NOMO-1 treated with DMSO at 0.1 percent for 48 hours (cell line): Measurements from ENCODE around the gene ID2.
"Not testable (repeated sequence)": the region's sequence is repeated elsewhere in the genome, so short reads cannot be mapped to it uniquely, and the experiment has no call there.

Source experiments
- DNase-seq: peaks from one replicate; lab custom pipeline; 2025; ENCODE audit not compliant: unreplicated experiment; lab: John Stamatoyannopoulos, UW

Gene ID2

DNA sequence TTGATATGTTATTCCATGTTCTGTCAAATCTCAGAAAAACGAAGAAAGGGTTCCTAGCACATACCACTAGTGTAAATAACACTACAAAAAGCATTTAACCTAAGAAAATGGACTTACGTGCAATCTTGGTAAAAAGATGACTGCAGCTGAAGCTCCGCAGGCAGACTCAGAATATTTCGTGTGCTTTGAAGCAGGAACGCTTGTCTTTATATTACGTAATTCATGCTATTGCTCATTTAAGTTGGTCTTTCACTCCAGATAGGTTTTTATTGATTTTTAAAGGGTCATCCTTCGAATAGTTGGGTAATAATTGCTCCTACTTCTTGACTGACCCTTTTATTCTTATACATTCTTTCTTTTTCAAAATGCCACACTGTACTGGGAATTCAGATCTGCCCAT, 44.0 kb downstream of the ID2 start:
- no peak for DNase-seq

DNA sequence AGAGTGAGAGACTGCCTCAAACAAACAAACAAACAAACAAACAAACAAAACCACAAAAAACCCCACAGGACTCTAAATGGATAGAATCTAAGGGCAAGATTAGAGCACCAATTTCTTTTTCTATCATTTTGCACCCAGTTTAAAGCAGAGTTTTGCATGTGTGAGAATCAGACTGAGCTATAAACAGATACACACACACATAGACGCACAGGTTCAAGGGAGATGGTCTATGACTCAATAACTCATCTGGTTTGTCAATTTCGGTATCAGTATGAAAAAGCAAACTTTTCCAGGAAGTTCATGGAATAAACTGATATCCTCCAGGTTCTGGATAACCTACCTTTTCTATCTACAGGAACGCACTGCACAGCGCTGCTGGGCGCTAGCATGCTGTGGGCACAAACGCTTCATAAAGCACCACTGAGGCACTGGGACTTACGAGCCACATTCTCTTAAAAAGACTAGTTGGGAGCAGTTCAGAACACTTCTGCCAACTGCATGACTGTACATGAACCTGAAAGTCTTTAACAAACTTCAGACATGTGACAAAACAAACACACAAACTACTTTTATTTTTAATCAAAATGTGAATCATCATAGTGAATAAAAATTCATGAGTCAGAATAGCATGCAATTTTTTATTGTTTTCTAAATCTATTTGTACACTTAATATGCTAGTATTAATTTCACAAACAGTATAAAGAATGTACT, 46.6 kb downstream of the ID2 start:
- no peak for DNase-seq

GRCh38 chr2:8729101-8729500, 47.2 kb downstream of the ID2 start:
- DNase-seq = not testable (repeated sequence)

DNA sequence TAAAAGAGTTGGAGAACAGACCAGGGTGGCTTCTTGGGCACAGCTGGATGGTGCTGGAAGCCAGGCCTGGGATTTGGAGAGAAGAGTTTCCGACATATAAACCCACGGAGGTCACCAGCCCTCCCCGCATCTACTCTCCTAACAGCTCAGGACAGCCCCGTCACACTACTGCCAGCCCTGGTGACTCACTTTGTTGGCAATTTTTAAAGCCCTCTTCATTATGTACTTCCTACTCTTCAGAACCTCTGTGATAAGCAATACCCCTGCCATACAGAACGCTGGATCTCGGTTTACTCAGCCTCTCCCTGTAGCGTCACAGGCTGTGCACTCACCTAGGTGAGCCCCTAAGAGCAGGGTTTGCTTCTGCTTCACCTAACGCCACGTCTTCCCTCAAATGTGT, 48.1 kb downstream of the ID2 start:
- no peak for DNase-seq

- no peak for DNase-seq
Measured at GRCh38 chr2:8732601-8733000, 50.7 kb downstream of the ID2 start.
